HG02571 (cell line): ENCODE measurements around the gene SPACA4.

Source experiments
- ATAC-seq: cut with Tn5 transposase; IDR thresholded peaks from one replicate; pipeline ENCODE4 v1.9.1; 2021; ENCODE audit warnings: mild to moderate bottlenecking, moderate library complexity; ENCODE audit not compliant: unreplicated experiment

Gene SPACA4

GRCh38 chr19:48646722-48647216 lies 40.2 kb downstream of the SPACA4 start:
- no peak for ATAC-seq

- ATAC-seq, result no peak
These were observed 41.6 kb downstream of the SPACA4 start for GRCh38 chr19:48648134-48648533.

GRCh38 chr19:48650974-48651682 lies 44.6 kb downstream of the SPACA4 start:
- no peak for ATAC-seq

- ATAC-seq, result no peak
These were observed 45.1 kb downstream of the SPACA4 start for GRCh38 chr19:48651683-48652048.

- ATAC-seq, result no peak
These were observed 47.9 kb downstream of the SPACA4 start for GRCh38 chr19:48654299-48655059.

GRCh38 chr19:48656840-48657474 lies 50.4 kb downstream of the SPACA4 start:
- ATAC-seq, result no peak
